HEK293T (cell line): ENCODE data around the gene ACVR1.

Experiments used
- BHLHE40 ChIP-seq: fragments of 450-650 bp; IDR thresholded peaks from 2 replicates; pipeline ENCODE4 v1.6.1; 2016; ENCODE audit warnings: mild to moderate bottlenecking, moderate library complexity, borderline replicate concordance
- ELF4 ChIP-seq: fragments of 450-650 bp; IDR thresholded peaks from 2 replicates; pipeline ENCODE4 v1.6.1; 2017; ENCODE audit warnings: antibody characterized with exemption
- FOXK2 ChIP-seq: fragments of 450-650 bp; IDR thresholded peaks from 2 replicates; pipeline ENCODE4 v1.6.1; 2016; ENCODE audit warnings: mild to moderate bottlenecking
- HDGF ChIP-seq: fragments of 450-650 bp; IDR thresholded peaks from 2 replicates; pipeline ENCODE4 v1.6.1; 2017; ENCODE audit warnings: antibody characterized with exemption, borderline replicate concordance
- L3MBTL2 ChIP-seq: fragments of 450-650 bp; conservative IDR thresholded peaks from 2 replicates; pipeline ENCODE4 v1.6.1; 2016; ENCODE audit warnings: mild to moderate bottlenecking
- NFRKB ChIP-seq: fragments of 450-650 bp; IDR thresholded peaks from 2 replicates; pipeline ENCODE4 v1.6.1; 2016; ENCODE audit warnings: mild to moderate bottlenecking, moderate library complexity
- SUZ12 ChIP-seq: fragments of 450-650 bp; IDR thresholded peaks from 2 replicates; pipeline ENCODE4 v1.6.1; 2016; ENCODE audit warnings: mild to moderate bottlenecking
- TARDBP ChIP-seq: fragments of 450-650 bp; IDR thresholded peaks from 2 replicates; pipeline ENCODE4 v1.6.1; 2016
- TF ChIP-seq, protein P1 (sequence below): fragments of 450-650 bp; IDR thresholded peaks from 2 replicates; pipeline ENCODE4 v1.6.1; 2016

DNA sequence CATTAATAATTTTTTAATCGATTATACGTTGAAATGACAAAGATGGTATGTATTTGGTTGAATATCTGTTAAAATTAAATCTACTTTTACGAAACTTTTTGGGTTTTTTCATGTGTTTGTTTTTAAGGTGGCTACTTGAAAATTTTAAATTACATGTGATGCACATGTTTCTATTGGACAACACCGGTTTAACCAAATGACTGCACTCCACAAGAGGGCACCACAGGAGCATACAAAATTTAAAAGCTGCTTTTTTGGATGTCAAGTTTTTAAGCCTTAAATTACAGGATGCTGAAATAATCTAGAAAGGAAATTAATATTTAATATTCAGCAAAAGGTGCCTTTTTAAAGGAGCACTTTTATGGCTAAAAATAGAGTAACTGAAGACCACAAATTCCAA, 98.7 kb downstream of the ACVR1 start:
- TF ChIP-seq NFRKB (no peak), SUZ12 (no peak), HDGF (no peak), ELF4 (no peak), L3MBTL2 (no peak), FOXK2 (no peak), BHLHE40 (no peak), TARDBP (no peak)
- TF ChIP-seq, protein P1, sequence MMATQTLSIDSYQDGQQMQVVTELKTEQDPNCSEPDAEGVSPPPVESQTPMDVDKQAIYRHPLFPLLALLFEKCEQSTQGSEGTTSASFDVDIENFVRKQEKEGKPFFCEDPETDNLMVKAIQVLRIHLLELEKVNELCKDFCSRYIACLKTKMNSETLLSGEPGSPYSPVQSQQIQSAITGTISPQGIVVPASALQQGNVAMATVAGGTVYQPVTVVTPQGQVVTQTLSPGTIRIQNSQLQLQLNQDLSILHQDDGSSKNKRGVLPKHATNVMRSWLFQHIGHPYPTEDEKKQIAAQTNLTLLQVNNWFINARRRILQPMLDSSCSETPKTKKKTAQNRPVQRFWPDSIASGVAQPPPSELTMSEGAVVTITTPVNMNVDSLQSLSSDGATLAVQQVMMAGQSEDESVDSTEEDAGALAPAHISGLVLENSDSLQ: no peak
